Activated B cell treated with CpG ODN at 0.5 μM for 24 hours (primary cell): ENCODE measurements around the gene PSMD9. TPM values are rescaled to one million over a fixed set of nuclear protein-coding genes. Genes with fewer than 3 reads are reported as not detected.

Experiments
- ATAC-seq: fragments of 200-7000 bp; cut with Tn5 transposase; one replicate; pipeline ENCODE4 v1.10.0; 2021; ENCODE audit warnings: low read depth, mild to moderate bottlenecking, moderate library complexity
- CTCF ChIA-PET: fragments of 350-600 bp; sonication (Branson Sonifier 250); formaldehyde crosslinking; loops from one replicate; lab custom pipeline; 2021; ENCODE audit warnings: antibody characterized with exemption; lab: Charles Lee
- POLR2A ChIA-PET: fragments of 350-600 bp; sonication (Branson Sonifier 250); formaldehyde crosslinking; loops from one replicate; lab custom pipeline; 2021; ENCODE audit warnings: antibody characterized with exemption; lab: Charles Lee
- DNase-seq: peaks from one replicate; pipeline ENCODE4 v3.0.0; 2022
- H3K27ac Mint-ChIP-seq: one replicate; pipeline ENCODE4 v1.8.0; 2020; ENCODE audit warnings: mixed read lengths
- H3K27me3 Mint-ChIP-seq: one replicate; pipeline ENCODE4 v1.8.0; 2021; ENCODE audit warnings: mixed read lengths
- H3K36me3 Mint-ChIP-seq: one replicate; pipeline ENCODE4 v1.8.0; 2021; ENCODE audit warnings: low read depth, mixed read lengths
- H3K4me1 Mint-ChIP-seq: one replicate; pipeline ENCODE4 v1.8.0; 2021; ENCODE audit warnings: mixed read lengths
- H3K4me3 Mint-ChIP-seq: one replicate; pipeline ENCODE4 v1.8.0; 2020; ENCODE audit warnings: mild to moderate bottlenecking, mixed read lengths
- H3K9me3 Mint-ChIP-seq: one replicate; pipeline ENCODE4 v1.8.0; 2020; ENCODE audit warnings: mixed read lengths
- CTCF ChIP-seq: fragments of 200-600 bp; IDR thresholded peaks from one replicate; pipeline ENCODE4 v1.8.0; 2022; ENCODE audit warnings: antibody characterized with exemption, mild to moderate bottlenecking
- intact Hi-C: fragments of 100-400 bp; cut with micrococcal nuclease; formaldehyde crosslinking; loops from one replicate; pipeline ENCODE4 v1.15.1; 2024
- total RNA-seq: library from RNA; stranded (reverse); gene quantifications from 2 replicates; pipeline ENCODE4 v1.2.3, GENCODE V29; 2022

PSMD9 gene
- total RNA-seq, 1 donor from 2014 or later: 40.2 TPM

DNA sequence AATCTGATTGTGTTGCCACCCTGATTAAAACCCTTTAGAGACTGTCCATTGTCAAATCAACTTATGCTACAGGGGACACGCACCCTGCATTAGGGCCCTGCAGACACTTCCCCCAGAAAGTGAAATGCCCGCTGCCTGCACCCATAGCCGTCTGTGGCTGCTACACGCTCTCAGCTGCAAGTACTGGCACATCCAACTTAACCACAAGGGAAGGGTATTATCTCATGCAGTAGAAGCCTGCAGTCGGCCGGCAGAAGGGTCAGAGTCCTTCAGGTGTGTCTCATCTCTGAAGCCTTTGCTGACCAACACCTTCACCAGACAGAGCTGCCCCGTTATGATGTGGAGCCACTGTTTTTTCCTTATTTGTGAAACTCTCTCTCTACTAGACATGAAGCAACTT is 50.6 kb downstream of the PSMD9 start:
- intact Hi-C loops: no loop called here
- Mint-ChIP-seq H3K4me1 (peaks cover 6% of the 10 kb centered on the region), H3K36me3 (no peaks in the 10 kb centered on the region), H3K27me3 (no peaks in the 10 kb centered on the region), H3K4me3 (no peak overlapping the region), H3K9me3 (no peaks in the 10 kb centered on the region), H3K27ac (no peak overlapping the region)
- DNase-seq: no peak
- CTCF ChIA-PET: interaction anchor here (0.8 kb wide), 1 partner anchor 20 kb away, joined by 3 read pairs; the partner anchor contains the start of gene CFAP251
- POLR2A ChIA-PET: interaction anchor here (0.7 kb wide), 1 partner anchor 52 kb away, joined by 3 read pairs; no protein-coding TSS in a partner anchor
- no peak for ATAC-seq
- no peak for TF ChIP-seq CTCF

DNA sequence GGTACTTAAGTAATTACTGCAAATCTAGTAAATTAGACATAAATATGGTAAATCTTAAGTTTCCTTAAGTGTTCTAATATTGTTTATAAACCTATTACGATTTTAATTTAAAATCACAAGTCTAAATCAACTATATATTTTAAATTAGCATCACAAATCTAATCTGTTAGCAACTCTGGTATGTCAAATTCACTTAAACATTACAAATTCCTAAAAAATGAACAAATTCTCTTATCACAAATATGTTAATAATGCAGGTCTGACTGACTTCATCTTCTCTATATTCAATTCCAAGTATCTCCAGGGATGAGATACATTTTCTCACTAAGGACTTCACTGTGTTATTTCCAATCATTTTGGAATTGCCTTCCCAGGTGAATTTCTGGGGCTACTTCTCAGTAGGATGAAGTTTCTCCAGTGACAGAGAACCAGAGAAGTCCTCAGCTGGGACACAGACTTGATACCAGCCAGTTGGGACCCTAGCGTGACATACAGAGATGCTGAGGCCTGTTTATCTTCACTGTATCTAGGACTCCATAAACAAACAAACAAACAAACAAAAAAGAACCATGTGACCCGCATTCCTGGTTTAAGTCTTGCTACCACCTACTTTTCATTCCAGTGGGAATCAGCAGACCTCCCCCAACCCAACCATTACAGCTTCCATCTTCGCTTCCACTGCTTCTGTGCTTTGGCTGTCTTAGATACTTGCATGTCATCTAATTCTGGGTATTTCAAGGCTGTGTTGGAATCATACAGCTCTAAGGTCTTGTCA is 51.6 kb downstream of the PSMD9 start:
- Mint-ChIP-seq H3K9me3 (no peaks in the 10 kb centered on the region), H3K27ac (no peak overlapping the region), H3K4me3 (no peak overlapping the region), H3K4me1 (peaks cover 6% of the 10 kb centered on the region), H3K27me3 (no peaks in the 10 kb centered on the region), H3K36me3 (no peaks in the 10 kb centered on the region)
- CTCF ChIA-PET: no interaction called here
- POLR2A ChIA-PET: no interaction called here
- no peak for DNase-seq
- intact Hi-C loops: no loop called here
- no peak for ATAC-seq
- no peak for TF ChIP-seq CTCF

- ChIA-PET POLR2A (no interaction called here), CTCF (interaction anchor here (1.4 kb wide), 1 partner anchor 24 kb away, joined by 4 read pairs; the partner anchor contains the start of gene CFAP251)
- ATAC-seq (no peak), DNase-seq (no peak)
- no peak overlapping the region for H3K4me3 Mint-ChIP-seq
- H3K9me3 Mint-ChIP-seq: no peaks in the 10 kb centered on the region
- H3K27me3 Mint-ChIP-seq: no peaks in the 10 kb centered on the region
- intact Hi-C loops: no loop called here
- no peaks in the 10 kb centered on the region for H3K36me3 Mint-ChIP-seq
- TF ChIP-seq CTCF: no peak
- H3K4me1 Mint-ChIP-seq: peaks cover 6% of the 10 kb centered on the region
- no peak overlapping the region for H3K27ac Mint-ChIP-seq
These were observed 53.6 kb downstream of the PSMD9 start for GRCh38 chr12:121942145-121942718.

DNA sequence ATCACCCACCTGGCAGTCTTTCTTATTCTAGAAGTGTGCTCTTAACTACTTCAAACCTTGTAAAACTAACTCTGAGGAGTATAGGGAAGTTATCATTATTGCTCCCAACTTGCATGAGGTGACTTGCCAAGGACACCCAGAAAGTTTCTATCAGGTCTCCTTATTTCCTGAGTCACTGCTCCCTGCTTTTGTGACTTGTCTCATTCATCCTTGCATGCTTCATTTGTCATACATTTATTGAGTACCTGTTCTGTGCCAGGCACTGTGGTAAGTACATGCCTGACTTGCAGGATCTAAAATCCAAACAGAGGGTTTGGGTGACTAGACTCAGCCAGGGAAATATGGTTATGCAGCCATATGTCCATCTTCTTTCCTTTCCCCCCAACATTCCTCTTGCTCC is 55.3 kb downstream of the PSMD9 start:
- H3K4me1 Mint-ChIP-seq: peaks cover 5% of the 10 kb centered on the region
- intact Hi-C loops: no loop called here
- no peak for ATAC-seq
- ChIA-PET CTCF (no interaction called here), POLR2A (interaction anchor here (0.6 kb wide), 1 partner anchor 165 kb away, joined by 3 read pairs; no protein-coding TSS in a partner anchor)
- H3K27ac Mint-ChIP-seq: no peak overlapping the region
- H3K36me3 Mint-ChIP-seq: no peaks in the 10 kb centered on the region
- H3K9me3 Mint-ChIP-seq: no peaks in the 10 kb centered on the region
- TF ChIP-seq CTCF: no peak
- DNase-seq: no peak
- H3K27me3 Mint-ChIP-seq: no peaks in the 10 kb centered on the region
- no peak overlapping the region for H3K4me3 Mint-ChIP-seq

DNA sequence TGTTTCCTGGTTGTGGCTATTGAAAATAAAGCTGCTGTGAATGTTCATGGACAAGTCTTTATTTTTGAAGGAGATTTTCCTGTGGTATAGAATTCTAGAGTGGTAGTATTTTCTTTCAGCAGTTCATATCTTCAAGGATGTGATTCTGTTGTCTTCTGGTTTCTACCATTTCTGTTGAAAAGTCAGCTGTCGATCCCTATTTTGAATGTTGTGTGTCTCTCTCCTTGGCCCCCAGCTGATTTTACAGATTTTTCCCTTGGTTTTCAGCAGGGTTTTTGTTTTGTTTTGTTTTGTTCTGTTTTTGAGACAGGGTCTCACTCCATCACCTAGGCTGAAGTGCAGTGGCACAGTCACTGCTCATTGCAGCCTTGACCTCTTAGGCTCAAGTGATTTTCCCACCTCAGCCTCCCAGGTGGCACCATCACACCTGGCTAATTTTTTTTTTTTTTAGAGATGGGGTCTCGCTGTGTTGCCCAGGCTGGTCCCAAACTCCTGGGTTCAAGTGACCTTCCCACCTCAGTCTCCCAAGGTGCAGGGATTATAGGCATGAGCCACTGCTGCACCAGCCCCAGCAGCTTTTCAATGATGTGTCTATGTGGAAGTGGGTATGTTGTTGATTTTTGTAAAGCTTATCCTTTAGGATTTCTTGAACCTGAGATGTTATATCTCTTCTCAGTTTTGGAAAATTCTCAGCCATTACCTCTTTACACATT is 57.9 kb downstream of the PSMD9 start:
- no peak for TF ChIP-seq CTCF
- ATAC-seq: no peak
- H3K9me3 Mint-ChIP-seq: no peaks in the 10 kb centered on the region
- H3K4me3 Mint-ChIP-seq: no peak overlapping the region
- H3K27ac Mint-ChIP-seq: no peak overlapping the region
- intact Hi-C loops: no loop called here
- H3K27me3 Mint-ChIP-seq: peaks cover 2% of the 10 kb centered on the region
- ChIA-PET POLR2A (interaction anchor here (1.2 kb wide), 1 partner anchor 21 kb away, joined by 3 read pairs; no protein-coding TSS in a partner anchor), CTCF (no interaction called here)
- no peaks in the 10 kb centered on the region for H3K4me1 Mint-ChIP-seq
- H3K36me3 Mint-ChIP-seq: no peaks in the 10 kb centered on the region
- DNase-seq: no peak
